ENCODE measurements around the gene GRK5.
A peak's percentile ranks its signal among the peaks of the same experiment; 100 is the strongest.

Gene GRK5

DNA sequence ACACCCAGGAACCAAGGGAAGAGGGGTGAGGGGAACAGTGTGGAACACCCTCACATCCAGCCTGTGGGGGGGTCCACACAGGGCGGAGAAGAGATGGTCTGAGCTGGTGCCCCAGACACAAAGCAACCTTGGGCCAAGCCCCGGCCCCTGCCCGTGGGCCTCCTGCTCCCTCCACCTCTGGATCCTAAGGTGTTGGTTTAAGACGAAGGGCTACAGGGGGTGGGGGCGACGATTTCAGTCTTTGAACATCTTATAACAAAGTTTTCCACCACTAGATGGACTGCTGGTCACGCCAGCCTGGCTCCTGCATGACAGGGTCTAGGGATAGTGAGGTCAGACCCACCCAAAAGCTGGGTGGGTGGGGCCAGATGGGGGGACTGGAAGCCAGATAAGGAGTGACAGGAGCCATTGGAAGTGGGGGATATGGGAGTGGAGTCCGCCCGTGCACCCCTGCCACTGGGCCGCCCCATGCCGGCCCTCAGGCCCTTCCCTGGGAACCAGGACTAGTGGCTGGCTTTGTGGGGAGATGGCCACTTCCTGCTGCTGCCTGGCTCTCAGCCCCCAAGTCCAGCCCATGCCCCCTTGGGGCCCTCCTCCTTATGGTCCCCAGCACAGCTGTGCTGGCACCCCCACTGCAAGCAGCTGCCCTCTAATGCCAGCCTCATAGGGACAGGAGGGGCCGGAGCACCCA, 236.7 kb downstream of the GRK5 start:
- TF ChIP-seq MYC (IDR thresholded peaks at IDR 0.05; ENCODE audit: low read depth, low read length) (no peak), POLR2A (IDR thresholded peaks at IDR 0.05; ENCODE audit: extremely low read depth, insufficient read length) (no peak)
- TF ChIP-seq, protein P1, sequence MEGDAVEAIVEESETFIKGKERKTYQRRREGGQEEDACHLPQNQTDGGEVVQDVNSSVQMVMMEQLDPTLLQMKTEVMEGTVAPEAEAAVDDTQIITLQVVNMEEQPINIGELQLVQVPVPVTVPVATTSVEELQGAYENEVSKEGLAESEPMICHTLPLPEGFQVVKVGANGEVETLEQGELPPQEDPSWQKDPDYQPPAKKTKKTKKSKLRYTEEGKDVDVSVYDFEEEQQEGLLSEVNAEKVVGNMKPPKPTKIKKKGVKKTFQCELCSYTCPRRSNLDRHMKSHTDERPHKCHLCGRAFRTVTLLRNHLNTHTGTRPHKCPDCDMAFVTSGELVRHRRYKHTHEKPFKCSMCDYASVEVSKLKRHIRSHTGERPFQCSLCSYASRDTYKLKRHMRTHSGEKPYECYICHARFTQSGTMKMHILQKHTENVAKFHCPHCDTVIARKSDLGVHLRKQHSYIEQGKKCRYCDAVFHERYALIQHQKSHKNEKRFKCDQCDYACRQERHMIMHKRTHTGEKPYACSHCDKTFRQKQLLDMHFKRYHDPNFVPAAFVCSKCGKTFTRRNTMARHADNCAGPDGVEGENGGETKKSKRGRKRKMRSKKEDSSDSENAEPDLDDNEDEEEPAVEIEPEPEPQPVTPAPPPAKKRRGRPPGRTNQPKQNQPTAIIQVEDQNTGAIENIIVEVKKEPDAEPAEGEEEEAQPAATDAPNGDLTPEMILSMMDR (IDR thresholded peaks at IDR 0.05; ENCODE audit: low read depth, low read length) = no peak
- H3K4me3 ChIP-seq (ENCODE audit: low read depth, low read length) = no peak overlapping the region
- DNase-seq (ENCODE audit: low read depth) = no peak

DNA sequence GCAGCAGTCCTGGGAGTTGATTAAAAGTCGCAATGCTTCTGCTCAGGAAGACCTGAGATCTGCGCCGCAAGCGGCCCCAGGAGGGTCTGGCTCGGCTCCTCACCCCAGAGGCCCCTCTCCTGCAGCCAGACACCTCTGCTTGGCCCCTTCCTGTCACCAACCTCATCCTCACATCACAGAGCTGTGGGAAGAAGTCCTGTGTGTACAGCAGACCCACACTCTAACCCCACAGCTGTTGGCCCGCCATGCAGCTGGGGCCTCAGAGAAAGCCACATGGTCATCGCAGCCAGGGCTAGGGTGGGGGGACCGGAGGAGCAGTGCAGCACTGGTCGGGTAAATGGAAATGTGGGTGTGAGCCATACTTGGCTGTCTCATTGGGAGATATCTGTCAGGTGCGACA, 237.5 kb downstream of the GRK5 start:
- DNase-seq (ENCODE audit: low read depth) = no peak
- TF ChIP-seq POLR2A (IDR thresholded peaks at IDR 0.05; ENCODE audit: extremely low read depth, insufficient read length) (no peak), MYC (IDR thresholded peaks at IDR 0.05; ENCODE audit: low read depth, low read length) (no peak)
- TF ChIP-seq, protein P2, sequence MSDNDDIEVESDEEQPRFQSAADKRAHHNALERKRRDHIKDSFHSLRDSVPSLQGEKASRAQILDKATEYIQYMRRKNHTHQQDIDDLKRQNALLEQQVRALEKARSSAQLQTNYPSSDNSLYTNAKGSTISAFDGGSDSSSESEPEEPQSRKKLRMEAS (IDR thresholded peaks at IDR 0.05; ENCODE audit: low read depth, low read length) = no peak
- TF ChIP-seq, protein P1 (IDR thresholded peaks at IDR 0.05; ENCODE audit: low read depth, low read length) = no peak
- H3K4me3 ChIP-seq (ENCODE audit: low read depth, low read length) = no peak overlapping the region

DNA sequence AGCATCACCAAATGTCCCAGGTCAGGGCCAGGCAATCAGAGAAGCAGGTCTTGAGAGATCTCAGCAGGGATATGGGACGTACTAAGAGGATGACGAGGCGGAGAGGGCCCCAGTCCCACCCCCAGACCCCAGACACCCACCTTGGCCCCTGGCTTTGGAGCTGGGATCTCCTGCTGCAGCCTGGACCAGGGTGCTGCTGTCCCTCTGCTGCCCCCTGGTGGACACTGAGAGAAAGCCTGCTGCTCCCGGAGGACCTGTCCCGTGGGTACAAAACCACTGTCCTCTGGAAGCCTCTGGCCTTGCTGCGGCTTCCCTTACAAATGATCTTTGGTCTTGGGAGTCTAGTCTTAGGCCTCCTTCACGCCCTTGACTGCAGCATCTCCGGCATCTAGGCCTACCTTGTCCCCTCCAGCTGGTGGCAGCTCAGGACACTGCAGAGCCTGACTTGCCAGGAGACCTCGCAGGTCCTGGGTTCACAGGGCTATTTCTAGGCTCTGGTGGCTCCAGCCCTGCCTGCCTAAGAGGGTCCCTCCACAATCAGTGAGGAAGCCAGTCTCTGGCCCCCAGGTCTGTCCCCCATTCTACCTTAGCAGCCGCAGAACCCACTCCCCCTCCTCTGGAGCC, 238.1 kb downstream of the GRK5 start:
- DNase-seq (ENCODE audit: low read depth) = peak; percentile 87
- TF ChIP-seq, protein P2 (IDR thresholded peaks at IDR 0.05; ENCODE audit: low read depth, low read length) = 0 out of 2 replicates have a peak, but pooled peaks have one; percentile 6
- TF ChIP-seq, protein P1 (IDR thresholded peaks at IDR 0.05; ENCODE audit: low read depth, low read length) = peak; percentile 98
- TF ChIP-seq POLR2A (IDR thresholded peaks at IDR 0.05; ENCODE audit: extremely low read depth, insufficient read length) = no peak
- H3K4me3 ChIP-seq (ENCODE audit: low read depth, low read length) = no peak overlapping the region

DNA sequence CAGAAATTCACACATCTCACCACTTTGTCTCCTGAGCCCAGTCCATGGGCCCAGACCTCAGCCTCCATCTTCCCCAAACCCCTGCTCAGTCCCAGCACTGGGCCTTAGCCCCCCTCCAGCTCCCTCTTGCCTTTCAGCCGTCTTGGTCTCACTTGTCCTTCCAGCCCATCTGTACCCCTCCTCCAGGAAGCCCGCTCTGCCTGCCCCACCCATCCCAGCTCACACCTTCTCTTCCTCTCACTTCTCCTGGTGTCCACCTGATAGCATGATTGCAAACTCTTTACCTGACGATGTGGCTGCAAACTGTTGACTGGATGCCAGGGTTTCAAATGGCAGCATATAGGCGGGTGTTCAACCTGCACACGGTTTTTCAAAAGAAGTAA, 238.6 kb downstream of the GRK5 start:
- TF ChIP-seq MYC (IDR thresholded peaks at IDR 0.05; ENCODE audit: low read depth, low read length) = no peak
- TF ChIP-seq POLR2A (IDR thresholded peaks at IDR 0.05; ENCODE audit: extremely low read depth, insufficient read length) = no peak
- TF ChIP-seq, protein P2 (IDR thresholded peaks at IDR 0.05; ENCODE audit: low read depth, low read length) = no peak
- TF ChIP-seq, protein P1 (IDR thresholded peaks at IDR 0.05; ENCODE audit: low read depth, low read length) = no peak
- no peak overlapping the region for H3K4me3 ChIP-seq (ENCODE audit: low read depth, low read length)
- no peak for DNase-seq (ENCODE audit: low read depth)

DNA sequence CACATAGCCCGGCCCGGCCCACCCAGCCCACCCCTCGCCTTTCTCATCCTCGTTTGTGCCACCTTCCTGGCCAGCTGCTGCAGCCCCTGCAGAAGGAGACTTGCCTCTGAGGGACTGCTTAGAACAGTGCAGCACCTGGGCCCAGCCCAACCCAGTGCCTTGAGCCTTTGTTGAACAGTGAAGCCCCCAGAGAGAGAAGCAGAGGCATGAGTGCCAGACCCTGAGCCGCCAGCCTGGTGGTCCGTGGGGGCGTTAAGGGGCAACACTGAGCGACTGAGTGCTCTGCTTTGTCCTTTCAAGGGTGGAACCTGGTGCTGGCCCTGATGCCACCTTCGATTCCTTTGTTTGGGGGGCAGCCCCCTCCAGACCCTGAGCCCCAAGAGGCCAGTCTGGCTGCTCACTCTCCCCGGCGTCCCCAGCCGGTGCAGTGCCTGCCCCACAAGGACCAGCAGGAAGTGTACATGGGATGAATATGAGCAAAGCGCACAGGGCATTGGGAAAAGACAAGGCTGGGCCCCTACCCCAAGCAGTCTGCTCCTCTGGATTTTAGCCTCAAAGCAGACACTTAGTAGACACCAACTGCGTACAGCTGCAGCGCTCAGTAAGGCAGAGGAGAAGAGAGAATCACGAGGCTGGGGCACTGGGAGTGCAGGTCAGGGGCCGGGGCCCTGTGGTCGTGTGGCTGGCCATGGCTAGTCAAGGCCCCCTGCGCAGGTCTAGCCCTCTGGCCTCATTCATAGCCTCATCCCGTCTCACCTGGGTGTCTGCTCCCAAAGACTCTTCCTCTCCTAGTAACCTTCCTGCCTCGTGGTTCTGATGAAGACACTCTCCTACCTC, 239.3 kb downstream of the GRK5 start:
- TF ChIP-seq, protein P2 (IDR thresholded peaks at IDR 0.05; ENCODE audit: low read depth, low read length) = no peak
- TF ChIP-seq, protein P1 (IDR thresholded peaks at IDR 0.05; ENCODE audit: low read depth, low read length) = no peak
- no peak for TF ChIP-seq MYC (IDR thresholded peaks at IDR 0.05; ENCODE audit: low read depth, low read length)
- no peak for TF ChIP-seq POLR2A (IDR thresholded peaks at IDR 0.05; ENCODE audit: extremely low read depth, insufficient read length)

More for the DNA sequence above, 239.3 kb downstream of the GRK5 start:
- H3K4me3 ChIP-seq (ENCODE audit: low read depth, low read length) = no peak overlapping the region
- no peak for DNase-seq (ENCODE audit: low read depth)
